ENCODE measurements around the gene PIGM. TPM values are rescaled to one million over a fixed set of nuclear protein-coding genes. Genes with fewer than 3 reads are reported as not detected.

Gene PIGM
- total RNA-seq, 8 experiments from 2014 or later: 5.5 to 12.3 (median 10.3) TPM

- in situ Hi-C loops (cut with MboI; ENCODE audit: low pct_unique_long_range_greater_than_20kb in 2 of 9, low sequenced_read_pairs in 9 of 9, unreplicated experiment in 9 of 9): loop anchor here in 1 of 9 experiments (10.0 kb wide), 1 partner anchor 136 kb away; no protein-coding TSS in a partner anchor
- H3K4me3 ChIP-seq: peak overlapping the region; percentile 44 to 50 (median 47)
- peaks cover 6 to 7% of the 10 kb centered on the region in 2 donors for H3K4me1 ChIP-seq (replicated peaks in 1 of 2)
- 0 to 21% (median 4%) methylated on average over 2 to 22 of the region's 46 CpGs for WGBS, 10 experiments
- no peak overlapping the region for H3K27ac ChIP-seq
- ATAC-seq (replicated peaks in 6 of 8): peak; percentile 94 to 98 (median 96)
Measured at GRCh38 chr1:160070243-160071163, 38.7 kb upstream of the PIGM start.

DNA sequence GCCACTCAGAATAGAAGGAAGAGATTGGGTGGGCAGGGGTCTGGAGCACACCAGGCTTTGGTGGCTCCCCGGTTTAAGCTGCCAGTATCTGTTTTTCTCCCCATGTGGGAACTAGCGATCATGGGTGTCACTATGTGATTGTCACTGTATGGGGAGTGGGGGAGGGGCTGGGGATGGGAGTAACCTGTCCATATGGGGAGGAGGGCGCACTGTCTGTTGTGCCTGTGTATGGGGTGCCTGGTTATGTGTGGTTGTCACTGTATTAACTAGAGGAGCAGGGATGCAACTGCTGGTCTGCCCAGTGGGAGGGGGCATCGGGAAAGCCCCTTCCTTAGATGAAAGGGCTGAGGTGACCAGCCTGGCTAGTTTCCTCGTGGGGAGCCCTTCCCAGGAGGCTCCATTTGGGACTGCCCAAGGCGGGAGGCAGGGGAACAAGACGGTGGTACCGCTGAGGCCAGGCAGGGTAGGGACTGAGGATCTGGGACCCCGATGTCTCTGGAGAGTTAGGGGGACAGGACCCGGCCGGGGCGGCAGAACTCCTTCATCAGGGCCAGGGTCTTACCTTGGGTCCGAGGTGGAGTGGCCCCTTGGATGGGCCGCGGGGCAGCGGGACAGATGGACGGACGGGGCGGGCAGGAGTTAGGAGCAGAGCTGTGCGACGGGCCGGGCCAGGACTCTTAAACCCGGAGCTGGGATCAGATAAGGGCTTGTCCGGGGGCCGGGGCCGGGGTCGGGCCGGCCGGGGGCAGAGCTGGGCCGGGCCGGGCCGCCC is 37.9 kb upstream of the PIGM start, which contains the start of gene KCNJ10:
Gene KCNJ10, minus strand, starts transcription at position 701 of the 772 bp plus-strand sequence. CDS start 27,628 bp downstream, outside the sequence.
- Histone ChIP-seq H3K4me3 (peak within 1 kb of the TSS; percentile 44 to 50 (median 47)), H3K27ac (no peak within 1 kb of the TSS)
- ATAC-seq (replicated peaks in 6 of 8): peak; percentile 2 to 47 (median 10)

GRCh38 chr1:160068225-160068624 is 36.4 kb upstream of the PIGM start:
- in situ Hi-C loops (cut with MboI; ENCODE audit: low pct_unique_long_range_greater_than_20kb in 2 of 9, low sequenced_read_pairs in 9 of 9, unreplicated experiment in 9 of 9): no loop called here
- Histone ChIP-seq H3K4me3 (no peak overlapping the region), H3K4me1 (replicated peaks in 1 of 2) (peaks cover 6 to 7% of the 10 kb centered on the region in 2 donors), H3K27ac (no peak overlapping the region)
- 0 to 70% (median 45%) methylated on average over 1 to 3 of the region's 5 CpGs; no CpG with 5 or more reads in 5 of the 10 experiments for WGBS, 10 experiments
- ATAC-seq (replicated peaks in 6 of 8): no peak

More for the DNA sequence above, 37.9 kb upstream of the PIGM start, which contains the start of gene KCNJ10:
- H3K4me1 ChIP-seq (replicated peaks in 1 of 2): peaks cover 6 to 7% of the 10 kb centered on the region in 2 donors
- WGBS, 10 experiments: 0 to 30% (median 5%) methylated on average over 1 to 15 of the region's 32 CpGs; no CpG with 5 or more reads in 6 of the 10 experiments
- in situ Hi-C loops (cut with MboI; ENCODE audit: low pct_unique_long_range_greater_than_20kb in 2 of 9, low sequenced_read_pairs in 9 of 9, unreplicated experiment in 9 of 9): loop anchor here in 1 of 9 experiments (10.0 kb wide), 1 partner anchor 135 kb away; no protein-coding TSS in a partner anchor

GRCh38 chr1:160066829-160067745 is 35.3 kb upstream of the PIGM start:
- Histone ChIP-seq H3K4me3 (no peak overlapping the region), H3K27ac (no peak overlapping the region)

GRCh38 chr1:160064746-160065145 is 33.0 kb upstream of the PIGM start:
- in situ Hi-C loops (cut with MboI; ENCODE audit: low pct_unique_long_range_greater_than_20kb in 2 of 9, low sequenced_read_pairs in 9 of 9, unreplicated experiment in 9 of 9): no loop called here
- Histone ChIP-seq H3K27ac (no peak overlapping the region), H3K4me1 (replicated peaks in 1 of 2) (peaks cover 19 to 27% of the 10 kb centered on the region in 2 donors), H3K4me3 (no peak overlapping the region)
- WGBS, 10 experiments: 0 to 60% (median 21%) methylated on average over 1 to 3 of the region's 3 CpGs; no CpG with 5 or more reads in 2 of the 10 experiments
- ATAC-seq (replicated peaks in 6 of 8): no peak

More at GRCh38 chr1:160066829-160067745, 35.3 kb upstream of the PIGM start:
- ATAC-seq (replicated peaks in 6 of 8): no peak
- in situ Hi-C loops (cut with MboI; ENCODE audit: low pct_unique_long_range_greater_than_20kb in 2 of 9, low sequenced_read_pairs in 9 of 9, unreplicated experiment in 9 of 9): no loop called here
- peaks cover 12 to 17% of the 10 kb centered on the region in 2 donors for H3K4me1 ChIP-seq (replicated peaks in 1 of 2)
- 0 to 100% (median 57%) methylated on average over 1 to 5 of the region's 6 CpGs; no CpG with 5 or more reads in 1 of the 10 experiments for WGBS, 10 experiments

DNA sequence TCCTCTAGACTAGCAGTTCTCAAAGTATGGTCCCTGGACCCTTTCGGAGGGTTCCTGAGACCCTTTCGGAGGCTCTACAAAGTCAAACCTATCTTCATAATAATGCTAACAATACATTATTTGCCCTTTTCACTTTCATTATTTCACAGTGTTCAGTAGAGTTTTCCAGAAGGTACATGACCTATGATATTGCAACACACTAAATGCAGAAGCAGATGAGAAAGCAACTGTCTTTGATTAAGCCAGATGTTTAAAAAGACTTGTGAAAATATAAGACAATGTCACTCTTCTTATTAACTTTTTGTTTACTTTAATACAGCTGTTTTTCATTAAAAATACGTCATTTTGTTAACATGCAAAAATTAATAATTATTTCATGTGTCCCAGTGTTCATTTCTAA is 32.4 kb upstream of the PIGM start:
- H3K4me1 ChIP-seq (replicated peaks in 1 of 2): peaks cover 19 to 27% of the 10 kb centered on the region in 2 donors
- in situ Hi-C loops (cut with MboI; ENCODE audit: low pct_unique_long_range_greater_than_20kb in 2 of 9, low sequenced_read_pairs in 9 of 9, unreplicated experiment in 9 of 9): no loop called here
- 0 to 100% (median 78%) methylated on average over 1 to 3 of the region's 3 CpGs for WGBS, 10 experiments
- no peak overlapping the region for H3K27ac ChIP-seq
- ATAC-seq (replicated peaks in 6 of 8): no peak
- no peak overlapping the region for H3K4me3 ChIP-seq

DNA sequence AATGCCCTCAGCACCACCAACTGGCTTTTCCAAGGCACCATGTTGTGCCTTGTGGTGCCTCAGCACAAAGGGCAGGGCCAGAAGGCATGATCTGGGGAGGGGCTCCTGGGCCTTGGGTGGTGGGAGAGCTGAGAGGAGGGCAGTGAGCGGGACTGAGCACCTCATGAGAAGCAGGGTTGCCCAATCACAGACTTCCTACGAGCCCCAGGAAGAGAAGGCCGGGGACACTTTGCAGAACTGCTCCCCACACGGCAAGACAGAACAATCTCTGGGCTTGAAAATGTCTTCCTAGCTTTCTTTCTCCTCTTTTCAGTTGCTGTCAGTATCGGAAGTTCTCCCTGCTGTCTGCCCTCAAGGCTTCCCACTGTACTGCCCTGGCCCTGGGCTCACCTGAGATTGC is 31.4 kb upstream of the PIGM start:
- peaks cover 19 to 27% of the 10 kb centered on the region in 2 donors for H3K4me1 ChIP-seq (replicated peaks in 1 of 2)
- in situ Hi-C loops (cut with MboI; ENCODE audit: low pct_unique_long_range_greater_than_20kb in 2 of 9, low sequenced_read_pairs in 9 of 9, unreplicated experiment in 9 of 9): no loop called here
- no peak for ATAC-seq (replicated peaks in 6 of 8)
- WGBS, 10 experiments: 80 to 100% (median 93%) methylated on average over 2 to 5 of the region's 5 CpGs; no CpG with 5 or more reads in 5 of the 10 experiments
- no peak overlapping the region for H3K4me3 ChIP-seq
- H3K27ac ChIP-seq: no peak overlapping the region

DNA sequence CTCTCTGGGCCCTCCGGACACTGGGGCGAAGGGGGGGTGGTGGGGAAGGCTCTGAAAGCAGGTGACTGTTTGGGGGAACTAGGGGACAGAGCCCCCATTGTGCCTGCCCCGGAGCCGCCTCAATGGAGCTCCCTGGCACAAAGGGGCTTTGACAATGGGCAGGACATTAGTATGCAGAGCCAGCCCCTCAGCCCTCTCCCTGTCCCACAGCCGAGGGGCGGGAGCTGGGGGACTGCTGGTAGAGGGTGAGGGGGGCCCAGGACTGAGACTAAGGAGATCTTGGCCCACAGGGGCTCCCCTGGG is 30.4 kb upstream of the PIGM start:
- WGBS, 10 experiments: no CpG with 5 or more reads among the region's 6 CpGs
- Histone ChIP-seq H3K27ac (no peak overlapping the region), H3K4me3 (no peak overlapping the region), H3K4me1 (replicated peaks in 1 of 2) (peaks cover 16 to 23% of the 10 kb centered on the region in 2 donors)
- in situ Hi-C loops (cut with MboI; ENCODE audit: low pct_unique_long_range_greater_than_20kb in 2 of 9, low sequenced_read_pairs in 9 of 9, unreplicated experiment in 9 of 9): no loop called here
- ATAC-seq (replicated peaks in 6 of 8): peak in 5 of 8 experiments; percentile 83 to 91 (median 89)

DNA sequence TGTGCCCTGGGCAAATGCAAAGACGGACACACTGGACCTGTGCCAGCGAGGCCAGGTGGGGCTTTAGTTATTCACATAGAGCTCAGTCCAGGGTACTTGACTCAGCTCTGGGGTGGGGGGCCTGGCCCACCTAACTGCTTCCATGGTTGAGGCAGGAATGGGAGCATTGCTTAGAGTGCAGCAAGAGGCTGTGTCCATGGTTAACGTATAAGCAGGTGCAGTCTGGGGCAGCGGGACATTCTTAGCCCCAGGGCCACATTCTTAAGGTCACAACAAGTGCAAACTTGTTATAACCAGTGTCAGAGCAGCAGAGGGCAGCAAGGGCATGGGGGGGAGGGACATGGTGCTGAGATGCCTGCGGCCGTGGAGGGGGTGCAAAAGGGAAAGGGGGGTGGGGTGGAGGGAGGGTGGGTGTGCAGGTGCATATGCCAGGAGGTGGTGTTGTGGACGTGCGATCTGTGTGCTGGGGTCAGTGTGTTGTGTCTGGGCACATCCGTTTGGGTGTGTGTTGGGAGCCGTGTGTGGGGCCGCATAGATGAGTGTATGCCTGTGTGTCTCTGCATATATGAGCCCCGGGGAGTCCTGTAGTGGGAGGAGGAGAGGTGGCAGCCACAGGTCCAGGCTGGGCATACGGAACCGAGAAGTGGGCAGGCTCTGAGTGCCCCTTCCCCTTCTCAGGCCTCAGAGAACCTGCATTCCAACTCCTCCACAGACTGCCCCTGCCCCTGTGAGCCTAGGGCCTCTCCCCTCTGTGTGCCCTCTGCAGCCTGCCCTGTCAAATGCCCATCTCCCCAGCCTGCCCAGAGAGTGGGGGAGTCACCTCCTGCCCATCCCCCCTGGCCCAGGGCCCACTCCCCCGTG is 29.8 kb upstream of the PIGM start:
- H3K4me1 ChIP-seq (replicated peaks in 1 of 2): peaks cover 14 to 20% of the 10 kb centered on the region in 2 donors
- peak overlapping the region in 1 of 2 donors; percentile 10 for H3K27ac ChIP-seq

GRCh38 chr1:160058087-160058486 is 26.3 kb upstream of the PIGM start:
- H3K4me3 ChIP-seq: no peak overlapping the region
- in situ Hi-C loops (cut with MboI; ENCODE audit: low pct_unique_long_range_greater_than_20kb in 2 of 9, low sequenced_read_pairs in 9 of 9, unreplicated experiment in 9 of 9): no loop called here
- ATAC-seq (replicated peaks in 6 of 8): peak in 2 of 8 experiments; percentile 28 to 53
- peaks cover 20 to 35% of the 10 kb centered on the region in 2 donors for H3K4me1 ChIP-seq (replicated peaks in 1 of 2)
- no peak overlapping the region for H3K27ac ChIP-seq
- WGBS, 10 experiments: 36 to 63% (median 50%) methylated on average over 1 to 2 of the region's 2 CpGs; no CpG with 5 or more reads in 5 of the 10 experiments

More for the DNA sequence above, 29.8 kb upstream of the PIGM start:
- H3K4me3 ChIP-seq: no peak overlapping the region
- peak; percentile 68 to 78 (median 70) for ATAC-seq (replicated peaks in 6 of 8)
- WGBS, 10 experiments: 0 to 82% (median 67%) methylated on average over 1 to 4 of the region's 15 CpGs; no CpG with 5 or more reads in 5 of the 10 experiments
- in situ Hi-C loops (cut with MboI; ENCODE audit: low pct_unique_long_range_greater_than_20kb in 2 of 9, low sequenced_read_pairs in 9 of 9, unreplicated experiment in 9 of 9): no loop called here

DNA sequence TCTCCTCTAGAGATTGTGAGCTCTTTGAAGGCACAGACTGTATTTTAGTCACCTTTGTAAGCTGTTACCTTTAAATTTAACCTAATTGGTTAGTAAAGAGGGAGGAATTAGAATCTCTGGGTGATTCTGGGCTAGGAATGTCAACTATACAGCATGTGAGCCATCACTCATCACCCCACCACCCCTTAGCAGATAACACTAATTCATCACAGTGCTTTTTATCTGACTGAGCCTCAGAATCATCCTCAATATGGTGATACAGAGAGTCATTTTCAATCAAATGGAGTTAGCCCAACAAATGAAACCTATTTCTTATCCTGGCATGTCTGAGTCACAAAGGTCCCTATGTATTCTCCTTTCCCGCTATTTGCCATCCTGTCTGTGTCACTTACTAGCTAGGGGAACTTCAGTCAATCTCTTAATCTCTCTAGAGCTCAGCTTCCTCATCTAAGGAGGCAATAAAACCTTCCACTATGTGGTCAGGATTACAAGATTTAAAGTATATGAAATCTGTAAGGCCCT is 24.9 kb upstream of the PIGM start:
- in situ Hi-C loops (cut with MboI; ENCODE audit: low pct_unique_long_range_greater_than_20kb in 2 of 9, low sequenced_read_pairs in 9 of 9, unreplicated experiment in 9 of 9): no loop called here
- H3K27ac ChIP-seq: no peak overlapping the region

More for the DNA sequence above, 24.9 kb upstream of the PIGM start:
- ATAC-seq (replicated peaks in 6 of 8): no peak
- Histone ChIP-seq H3K4me3 (no peak overlapping the region), H3K4me1 (replicated peaks in 1 of 2) (peaks cover 16 to 22% of the 10 kb centered on the region in 2 donors)
- WGBS, 10 experiments: 83 to 100% (median 95%) methylated on average over 1 of the region's 1 CpG; no CpG with 5 or more reads in 4 of the 10 experiments
